Subcutaneous adipose tissue (tissue), 4 donors: ENCODE measurements around the gene EFHD2. TPM values are rescaled to one million over a fixed set of nuclear protein-coding genes. Genes with fewer than 3 reads are reported as not detected.

ENCODE experiments used
- CTCF ChIP-seq: fragments of 450-650 bp; IDR thresholded peaks from one replicate; pipeline ENCODE4 v1.5.1; 2016; ENCODE audit warnings: low read depth, mild to moderate bottlenecking, control low read depth, antibody characterized with exemption, moderate library complexity
- total RNA-seq, 4 donors: library from RNA; depleted of rRNA; stranded (reverse); fragments of >200 nt; gene quantifications; one replicate each; pipeline ENCODE4 v1.1.0, GENCODE V29; 2016

The EFHD2 gene
- total RNA-seq, 4 donors from 2014 or later = 16.6 to 47.4 (median 30.5) TPM

- TF ChIP-seq CTCF = no peak
These were observed 5.6 kb upstream of the EFHD2 start for GRCh38 chr1:15403962-15404580.

- TF ChIP-seq CTCF = no peak
These were observed 4.4 kb upstream of the EFHD2 start for GRCh38 chr1:15405106-15405850.

- TF ChIP-seq CTCF = no peak
These were observed 2.8 kb upstream of the EFHD2 start for GRCh38 chr1:15406614-15407559.

GRCh38 chr1:15407580-15407979, 2.1 kb upstream of the EFHD2 start:
- TF ChIP-seq CTCF = no peak

GRCh38 chr1:15408890-15409387, 749 bp upstream of the EFHD2 start:
- no peak for TF ChIP-seq CTCF

GRCh38 chr1:15410223-15410883, 665 bp downstream of the EFHD2 start:
- TF ChIP-seq CTCF = no peak
